ENCODE results near the gene RAB40C. TPM values are rescaled to one million over a fixed set of nuclear protein-coding genes. Genes with fewer than 3 reads are reported as not detected.

RAB40C gene
- total RNA-seq, 1 experiment from 2014 or later, result 5.9 TPM

DNA sequence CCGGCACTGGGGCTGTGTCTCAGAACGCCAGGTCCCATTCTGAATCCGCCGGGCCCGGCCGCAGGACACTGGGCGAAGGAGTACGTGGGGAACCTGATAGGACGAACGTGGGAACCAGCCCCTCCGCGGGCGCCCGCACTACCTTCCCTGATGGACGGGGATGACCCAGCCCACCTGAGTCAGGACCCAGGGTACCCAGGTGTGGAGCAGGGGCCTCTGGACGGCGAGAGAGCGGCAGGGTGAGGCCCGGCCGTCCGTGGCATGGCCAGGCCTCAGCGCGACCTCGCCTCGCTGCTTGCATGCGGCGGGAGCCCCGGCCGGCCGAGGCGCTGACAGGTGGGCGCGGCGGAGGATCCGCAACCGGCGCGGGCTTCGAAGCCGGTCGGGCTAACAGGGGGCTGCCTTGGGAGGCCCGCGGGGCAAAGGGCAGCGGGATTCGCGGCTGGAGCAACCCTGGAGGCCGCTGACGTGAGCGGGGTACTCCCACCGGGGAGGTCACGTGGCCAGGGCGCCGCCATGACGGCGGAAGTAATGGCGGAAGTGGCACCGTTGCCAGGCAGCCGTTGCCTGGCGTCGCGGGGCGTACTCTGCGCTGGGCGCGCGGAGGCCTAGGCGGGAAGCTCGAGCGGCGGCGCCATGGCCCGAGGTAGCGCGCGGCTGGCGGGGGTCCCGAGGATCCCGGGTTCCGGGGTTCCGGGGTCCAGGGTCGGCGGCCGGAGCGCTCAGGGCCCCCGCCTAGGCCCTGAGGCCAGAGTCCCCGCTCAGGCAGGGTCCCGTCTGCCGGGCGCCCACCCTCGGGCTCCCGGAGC, 59.1 kb downstream of the RAB40C start, which contains the start of gene WDR90:
Gene WDR90, plus strand, starts transcription at position 585 of the 809 bp plus-strand sequence. Its CDS starts 52 bp downstream, at position 637.
- peak within 1 kb of the TSS; percentile 80 for H3K27ac ChIP-seq (ENCODE audit: low read length)
- peaks cover 46% of the 10 kb centered on the region for H3K79me2 ChIP-seq (ENCODE audit: low read length)
- peak within 1 kb of the TSS; percentile 84 for H3K4me2 ChIP-seq (ENCODE audit: low read depth, low read length, poor library complexity, severe bottlenecking)
- no peaks in the 10 kb centered on the region for H3K9me2 ChIP-seq (replicated peaks; ENCODE audit: insufficient read depth, low read length)
- H3K36me3 ChIP-seq (ENCODE audit: insufficient read depth, low read length), result peaks cover 3% of the 10 kb centered on the region; the same call in 1 of the 2 replicates
- H3K4me1 ChIP-seq (ENCODE audit: low read length), result peaks cover 62% of the 10 kb centered on the region
- no peaks in the 10 kb centered on the region for H3K27me3 ChIP-seq (ENCODE audit: low read length)
- H2AFZ ChIP-seq (ENCODE audit: low read length), result no peak within 1 kb of the TSS
- peak within 1 kb of the TSS; percentile 96 for H3K4me3 ChIP-seq (ENCODE audit: low read length)
- DNase-seq, result peak; percentile 98
- H4K20me1 ChIP-seq (ENCODE audit: insufficient read depth, low read depth, low read length), result peaks cover 22% of the 10 kb centered on the region; the same call in 1 of the 2 replicates
- peak within 1 kb of the TSS; percentile 97 for H3K9ac ChIP-seq (ENCODE audit: low read length)
- no peaks in the 10 kb centered on the region for H3K9me3 ChIP-seq (ENCODE audit: low read length)

DNA sequence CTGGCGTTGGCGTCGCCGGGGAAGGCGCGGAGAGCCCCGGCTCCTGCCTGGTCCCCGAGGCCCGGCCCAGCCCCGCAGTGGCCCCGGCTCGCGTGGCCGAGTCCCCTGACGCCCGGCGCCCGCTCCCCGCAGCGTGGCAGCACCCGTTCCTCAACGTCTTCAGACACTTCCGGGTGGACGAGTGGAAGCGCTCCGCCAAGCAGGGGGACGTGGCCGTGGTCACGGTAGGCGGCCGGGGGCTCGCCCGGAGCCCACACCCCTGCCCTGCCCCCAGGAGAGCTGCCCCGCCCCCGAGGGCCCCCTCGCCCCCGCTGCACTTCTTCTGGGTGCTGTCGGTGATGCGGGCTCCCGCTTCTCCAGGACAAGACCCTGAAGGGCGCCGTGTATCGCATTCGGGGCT, 59.8 kb downstream of the RAB40C start:
- Histone ChIP-seq H4K20me1 (ENCODE audit: insufficient read depth, low read depth, low read length) (peaks cover 22% of the 10 kb centered on the region; the same call in 1 of the 2 replicates), H3K27ac (ENCODE audit: low read length) (peak overlapping the region; percentile 40; the same call in 1 of the 2 replicates), H3K27me3 (ENCODE audit: low read length) (no peaks in the 10 kb centered on the region), H3K9me3 (ENCODE audit: low read length) (no peaks in the 10 kb centered on the region), H3K9me2 (replicated peaks; ENCODE audit: insufficient read depth, low read length) (no peaks in the 10 kb centered on the region), H3K4me3 (ENCODE audit: low read length) (peak overlapping the region; percentile 96), H3K9ac (ENCODE audit: low read length) (peak overlapping the region; percentile 97), H2AFZ (ENCODE audit: low read length) (no peak overlapping the region), H3K4me2 (ENCODE audit: low read depth, low read length, poor library complexity, severe bottlenecking) (peak overlapping the region; percentile 84), H3K36me3 (ENCODE audit: insufficient read depth, low read length) (0 out of 2 replicates have a peak, but pooled peaks cover 3% of the 10 kb centered on the region), H3K79me2 (ENCODE audit: low read length) (peaks cover 39% of the 10 kb centered on the region), H3K4me1 (ENCODE audit: low read length) (peaks cover 56% of the 10 kb centered on the region)
- peak; percentile 71 for DNase-seq

DNA sequence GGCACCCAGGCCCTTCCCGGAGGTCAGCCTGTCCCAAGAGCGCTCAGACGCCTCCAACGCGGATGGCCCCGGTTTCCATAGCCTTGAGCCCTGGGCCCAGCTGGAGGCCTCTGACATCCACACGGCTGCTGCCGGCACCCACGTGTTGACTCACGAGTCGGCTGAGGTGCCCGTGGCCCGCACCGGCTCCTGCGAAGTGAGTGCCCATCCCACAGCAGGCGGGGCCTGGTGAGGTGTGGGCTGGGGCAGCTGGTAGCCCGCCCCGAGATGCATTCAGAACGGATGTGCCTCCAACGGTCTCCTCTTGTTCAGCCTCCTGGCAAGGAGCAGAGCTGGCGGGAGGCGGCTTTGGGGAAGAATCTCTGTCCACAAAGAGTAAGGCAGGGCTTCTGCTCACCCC, 62.0 kb downstream of the RAB40C start:
- Histone ChIP-seq H3K27me3 (ENCODE audit: low read length) (no peaks in the 10 kb centered on the region), H3K4me1 (ENCODE audit: low read length) (peaks cover 35% of the 10 kb centered on the region), H4K20me1 (ENCODE audit: insufficient read depth, low read depth, low read length) (peaks cover 9% of the 10 kb centered on the region; the same call in 1 of the 2 replicates), H3K36me3 (ENCODE audit: insufficient read depth, low read length) (no peaks in the 10 kb centered on the region), H3K4me2 (ENCODE audit: low read depth, low read length, poor library complexity, severe bottlenecking) (no peak overlapping the region), H3K9me2 (replicated peaks; ENCODE audit: insufficient read depth, low read length) (no peaks in the 10 kb centered on the region), H3K9me3 (ENCODE audit: low read length) (no peaks in the 10 kb centered on the region), H3K4me3 (ENCODE audit: low read length) (no peak overlapping the region), H3K79me2 (ENCODE audit: low read length) (peaks cover 23% of the 10 kb centered on the region), H2AFZ (ENCODE audit: low read length) (no peak overlapping the region), H3K27ac (ENCODE audit: low read length) (no peak overlapping the region), H3K9ac (ENCODE audit: low read length) (no peak overlapping the region)
- DNase-seq, result no peak

DNA sequence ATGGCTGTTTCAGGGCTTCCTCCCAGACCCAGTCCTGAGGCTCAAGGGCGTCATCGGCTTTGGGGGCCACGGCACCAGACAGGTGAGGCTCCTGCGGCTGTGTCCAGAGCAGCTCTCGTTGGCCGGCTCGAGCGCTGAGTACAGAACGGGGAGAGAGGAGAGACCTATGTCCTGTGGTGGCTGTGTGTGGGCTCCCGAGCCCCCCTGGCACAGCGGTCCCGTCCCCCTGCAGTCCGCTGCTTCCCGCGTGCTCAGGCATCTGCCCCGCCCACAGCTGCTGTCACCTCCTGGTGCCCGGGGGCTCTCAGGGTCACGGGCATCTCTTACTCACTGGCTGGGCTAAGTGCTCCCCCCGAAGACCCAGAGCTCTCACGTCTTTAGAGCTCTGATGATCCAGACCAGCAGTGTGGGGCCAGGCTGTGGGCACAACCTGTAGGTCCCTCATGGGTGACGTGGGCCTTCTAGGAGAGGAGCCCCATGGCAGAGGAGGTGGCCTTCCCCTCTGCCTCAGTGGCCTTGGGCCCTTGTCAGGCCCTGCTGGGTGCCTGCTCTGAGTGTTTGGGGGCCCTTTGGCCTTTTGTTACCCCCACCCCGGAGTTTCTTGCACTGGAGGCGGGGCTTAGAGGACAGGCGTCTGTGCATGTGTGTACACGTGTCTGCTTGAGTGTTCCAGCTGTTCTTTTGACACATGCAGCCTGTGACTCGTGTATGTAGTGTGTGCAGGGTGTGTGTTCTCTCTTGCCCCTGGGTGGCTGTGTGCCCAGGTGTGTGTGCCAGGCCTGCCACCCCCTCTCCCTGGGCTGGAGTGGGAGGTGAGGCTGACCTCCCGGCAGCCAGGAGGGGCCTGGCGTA, 62.8 kb downstream of the RAB40C start:
- no peak for DNase-seq
- Histone ChIP-seq H3K9me3 (ENCODE audit: low read length) (no peaks in the 10 kb centered on the region), H3K9me2 (replicated peaks; ENCODE audit: insufficient read depth, low read length) (no peaks in the 10 kb centered on the region), H3K27me3 (ENCODE audit: low read length) (no peaks in the 10 kb centered on the region), H3K9ac (ENCODE audit: low read length) (no peak overlapping the region), H3K4me1 (ENCODE audit: low read length) (peaks cover 27% of the 10 kb centered on the region), H4K20me1 (ENCODE audit: insufficient read depth, low read depth, low read length) (peaks cover under 1% of the 10 kb centered on the region; the same call in 1 of the 2 replicates), H2AFZ (ENCODE audit: low read length) (no peak overlapping the region), H3K27ac (ENCODE audit: low read length) (no peak overlapping the region), H3K36me3 (ENCODE audit: insufficient read depth, low read length) (no peaks in the 10 kb centered on the region), H3K4me3 (ENCODE audit: low read length) (no peak overlapping the region), H3K4me2 (ENCODE audit: low read depth, low read length, poor library complexity, severe bottlenecking) (no peak overlapping the region), H3K79me2 (ENCODE audit: low read length) (peaks cover 16% of the 10 kb centered on the region)

DNA sequence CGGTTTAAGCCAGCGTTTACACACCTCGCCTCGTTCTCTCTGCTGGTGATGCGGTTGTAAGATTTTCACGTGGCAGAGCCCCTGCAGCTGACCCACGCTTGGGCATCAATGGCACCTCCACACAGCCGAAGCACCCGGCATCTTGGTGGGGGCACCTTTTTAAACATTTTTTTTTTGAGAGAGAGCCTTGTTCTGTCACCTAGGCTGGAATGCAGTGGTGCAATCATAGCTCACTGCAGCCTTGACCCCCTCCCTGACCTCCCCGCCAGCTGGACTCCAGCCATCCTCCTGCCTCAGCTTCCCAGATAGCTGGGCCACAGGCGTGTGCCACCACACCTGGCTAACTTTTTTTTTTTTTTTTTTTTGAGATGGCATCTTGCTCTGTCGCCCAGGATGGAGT, 64.2 kb downstream of the RAB40C start:
- Histone ChIP-seq H3K9me3 (ENCODE audit: low read length) (no peaks in the 10 kb centered on the region), H3K4me1 (ENCODE audit: low read length) (peaks cover 13% of the 10 kb centered on the region), H3K4me2 (ENCODE audit: low read depth, low read length, poor library complexity, severe bottlenecking) (no peak overlapping the region), H3K4me3 (ENCODE audit: low read length) (no peak overlapping the region), H3K36me3 (ENCODE audit: insufficient read depth, low read length) (no peaks in the 10 kb centered on the region), H3K27me3 (ENCODE audit: low read length) (no peaks in the 10 kb centered on the region), H3K9ac (ENCODE audit: low read length) (no peak overlapping the region), H3K9me2 (replicated peaks; ENCODE audit: insufficient read depth, low read length) (no peaks in the 10 kb centered on the region), H3K27ac (ENCODE audit: low read length) (no peak overlapping the region), H3K79me2 (ENCODE audit: low read length) (peaks cover 16% of the 10 kb centered on the region), H4K20me1 (ENCODE audit: insufficient read depth, low read depth, low read length) (no peaks in the 10 kb centered on the region), H2AFZ (ENCODE audit: low read length) (no peak overlapping the region)
- no peak for DNase-seq

DNA sequence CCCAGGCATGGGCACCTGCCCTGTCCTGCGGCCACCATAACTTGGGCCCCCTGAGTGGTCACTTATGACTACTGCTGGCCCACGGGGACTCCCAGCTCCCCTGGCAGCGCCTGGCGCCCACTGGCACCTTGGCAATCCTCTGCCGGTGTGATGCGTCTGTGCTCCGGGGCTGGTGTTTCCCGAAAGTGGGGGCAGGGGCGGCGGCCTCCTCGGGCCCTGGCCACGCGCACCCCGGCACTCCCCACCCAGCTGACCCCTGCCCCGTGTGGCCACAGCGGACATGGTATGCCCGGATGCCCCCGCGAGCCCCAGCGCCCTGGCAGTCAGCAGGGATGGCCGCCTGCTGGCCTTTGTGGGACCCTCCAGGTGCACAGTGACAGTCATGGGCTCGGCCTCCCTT, 67.6 kb downstream of the RAB40C start:
- DNase-seq, result no peak
- Histone ChIP-seq H3K27me3 (ENCODE audit: low read length) (no peaks in the 10 kb centered on the region), H3K4me3 (ENCODE audit: low read length) (no peak overlapping the region), H3K9ac (ENCODE audit: low read length) (no peak overlapping the region), H3K27ac (ENCODE audit: low read length) (no peak overlapping the region), H2AFZ (ENCODE audit: low read length) (no peak overlapping the region), H3K9me3 (ENCODE audit: low read length) (no peaks in the 10 kb centered on the region), H3K79me2 (ENCODE audit: low read length) (0 out of 2 replicates have a peak, but pooled peaks cover 3% of the 10 kb centered on the region), H4K20me1 (ENCODE audit: insufficient read depth, low read depth, low read length) (no peaks in the 10 kb centered on the region), H3K36me3 (ENCODE audit: insufficient read depth, low read length) (no peaks in the 10 kb centered on the region), H3K4me1 (ENCODE audit: low read length) (peaks cover 13% of the 10 kb centered on the region), H3K4me2 (ENCODE audit: low read depth, low read length, poor library complexity, severe bottlenecking) (no peak overlapping the region), H3K9me2 (replicated peaks; ENCODE audit: insufficient read depth, low read length) (no peaks in the 10 kb centered on the region)

DNA sequence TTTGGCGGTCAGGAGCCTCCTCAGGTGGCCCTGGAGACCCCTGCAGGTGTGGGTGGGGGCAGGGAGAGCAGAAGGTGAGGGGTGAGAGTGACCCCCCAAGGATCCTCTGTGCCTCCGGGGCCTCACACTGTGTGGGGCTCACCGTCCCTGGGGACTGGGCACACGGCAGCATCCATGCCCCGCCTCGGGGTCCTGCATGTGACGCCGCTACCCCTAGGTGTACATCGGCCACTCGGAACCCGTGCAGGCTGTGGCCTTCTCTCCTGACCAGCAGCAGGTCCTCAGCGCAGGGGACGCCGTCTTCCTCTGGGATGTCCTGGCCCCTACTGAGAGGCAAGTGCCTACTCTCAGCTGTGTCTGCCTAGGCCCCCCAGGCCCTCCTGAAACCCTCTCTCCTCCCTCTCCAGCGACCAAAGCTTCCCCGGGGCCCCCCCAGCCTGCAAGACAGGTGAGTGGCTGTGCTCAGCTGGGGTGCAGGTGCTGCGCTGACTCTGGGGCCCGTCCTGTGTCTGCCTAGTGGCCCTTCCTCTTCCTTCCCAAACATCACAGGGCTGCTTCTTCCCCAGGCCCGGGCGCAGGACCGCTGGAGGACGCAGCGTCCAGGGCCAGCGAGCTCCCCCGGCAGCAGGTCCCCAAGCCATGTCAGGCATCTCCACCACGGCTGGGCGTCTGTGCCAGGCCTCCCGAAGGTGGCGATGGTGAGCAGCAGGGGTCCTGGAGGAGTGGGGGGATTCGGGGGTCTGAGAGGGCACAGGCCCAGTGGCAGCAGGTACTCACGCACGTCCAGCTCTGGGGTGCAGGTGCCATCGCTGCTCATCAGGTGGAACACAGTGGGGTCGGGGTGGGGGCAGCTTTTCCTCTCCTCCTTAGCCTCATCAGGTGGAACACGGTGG, 69.1 kb downstream of the RAB40C start:
- Histone ChIP-seq H3K36me3 (ENCODE audit: insufficient read depth, low read length) (no peaks in the 10 kb centered on the region; the same call in 1 of the 2 replicates), H3K9ac (ENCODE audit: low read length) (no peak overlapping the region), H3K79me2 (ENCODE audit: low read length) (0 out of 2 replicates have a peak, but pooled peaks cover 3% of the 10 kb centered on the region), H3K4me2 (ENCODE audit: low read depth, low read length, poor library complexity, severe bottlenecking) (no peak overlapping the region), H2AFZ (ENCODE audit: low read length) (no peak overlapping the region), H3K27me3 (ENCODE audit: low read length) (no peaks in the 10 kb centered on the region), H3K4me3 (ENCODE audit: low read length) (no peak overlapping the region), H4K20me1 (ENCODE audit: insufficient read depth, low read depth, low read length) (no peaks in the 10 kb centered on the region), H3K9me3 (ENCODE audit: low read length) (no peaks in the 10 kb centered on the region), H3K9me2 (replicated peaks; ENCODE audit: insufficient read depth, low read length) (no peaks in the 10 kb centered on the region), H3K4me1 (ENCODE audit: low read length) (peaks cover 13% of the 10 kb centered on the region), H3K27ac (ENCODE audit: low read length) (no peak overlapping the region)
- DNase-seq, result peak; percentile 37
